ENCODE data around the gene TF.

Gene TF

GRCh38 chr3:133820129-133820528, 73.9 kb downstream of the TF start:
- no peaks in the 10 kb centered on the region for H3K4me1 ChIP-seq (ENCODE audit: control insufficient read depth, insufficient read depth, low read length)
- no peaks in the 10 kb centered on the region for H3K9me3 ChIP-seq (ENCODE audit: control insufficient read depth, insufficient read depth, low read depth, low read length)
- H3K4me3 ChIP-seq (ENCODE audit: low read depth, low read length): no peak overlapping the region
- CTCF ChIA-PET: interaction anchor here (0.7 to 5.8 kb wide), 6 partner anchors 23 to 392 kb away, joined by 3 to 45 read pairs (median 4); no protein-coding TSS in a partner anchor
- POLR2A ChIA-PET: no interaction called here
- peaks cover 13 to 89% of the 10 kb centered on the region in 2 experiments; a peak in 2 of 3 replicates for H3K36me3 ChIP-seq (ENCODE audit: control insufficient read depth in 2 of 2, insufficient read depth in 1 of 2, low read length in 2 of 2)
- TF ChIP-seq PRDM4 (tag by site-specific recombination; IDR thresholded peaks at IDR 0.05): no peak
- no peak for TF ChIP-seq ZBTB17 (tag by site-specific recombination; IDR thresholded peaks at IDR 0.05)
- no peak for TF ChIP-seq SALL2 (tag by site-specific recombination; IDR thresholded peaks at IDR 0.05; ENCODE audit: borderline replicate concordance)
- TF ChIP-seq ZNF175 (tag by site-specific recombination; IDR thresholded peaks at IDR 0.05): no peak
- TF ChIP-seq ZBTB20 (tag by site-specific recombination; IDR thresholded peaks at IDR 0.05): no peak
- no peak for TF ChIP-seq ZNF433 (tag by site-specific recombination; IDR thresholded peaks at IDR 0.05; ENCODE audit: low read depth)
- TF ChIP-seq, protein P1, sequence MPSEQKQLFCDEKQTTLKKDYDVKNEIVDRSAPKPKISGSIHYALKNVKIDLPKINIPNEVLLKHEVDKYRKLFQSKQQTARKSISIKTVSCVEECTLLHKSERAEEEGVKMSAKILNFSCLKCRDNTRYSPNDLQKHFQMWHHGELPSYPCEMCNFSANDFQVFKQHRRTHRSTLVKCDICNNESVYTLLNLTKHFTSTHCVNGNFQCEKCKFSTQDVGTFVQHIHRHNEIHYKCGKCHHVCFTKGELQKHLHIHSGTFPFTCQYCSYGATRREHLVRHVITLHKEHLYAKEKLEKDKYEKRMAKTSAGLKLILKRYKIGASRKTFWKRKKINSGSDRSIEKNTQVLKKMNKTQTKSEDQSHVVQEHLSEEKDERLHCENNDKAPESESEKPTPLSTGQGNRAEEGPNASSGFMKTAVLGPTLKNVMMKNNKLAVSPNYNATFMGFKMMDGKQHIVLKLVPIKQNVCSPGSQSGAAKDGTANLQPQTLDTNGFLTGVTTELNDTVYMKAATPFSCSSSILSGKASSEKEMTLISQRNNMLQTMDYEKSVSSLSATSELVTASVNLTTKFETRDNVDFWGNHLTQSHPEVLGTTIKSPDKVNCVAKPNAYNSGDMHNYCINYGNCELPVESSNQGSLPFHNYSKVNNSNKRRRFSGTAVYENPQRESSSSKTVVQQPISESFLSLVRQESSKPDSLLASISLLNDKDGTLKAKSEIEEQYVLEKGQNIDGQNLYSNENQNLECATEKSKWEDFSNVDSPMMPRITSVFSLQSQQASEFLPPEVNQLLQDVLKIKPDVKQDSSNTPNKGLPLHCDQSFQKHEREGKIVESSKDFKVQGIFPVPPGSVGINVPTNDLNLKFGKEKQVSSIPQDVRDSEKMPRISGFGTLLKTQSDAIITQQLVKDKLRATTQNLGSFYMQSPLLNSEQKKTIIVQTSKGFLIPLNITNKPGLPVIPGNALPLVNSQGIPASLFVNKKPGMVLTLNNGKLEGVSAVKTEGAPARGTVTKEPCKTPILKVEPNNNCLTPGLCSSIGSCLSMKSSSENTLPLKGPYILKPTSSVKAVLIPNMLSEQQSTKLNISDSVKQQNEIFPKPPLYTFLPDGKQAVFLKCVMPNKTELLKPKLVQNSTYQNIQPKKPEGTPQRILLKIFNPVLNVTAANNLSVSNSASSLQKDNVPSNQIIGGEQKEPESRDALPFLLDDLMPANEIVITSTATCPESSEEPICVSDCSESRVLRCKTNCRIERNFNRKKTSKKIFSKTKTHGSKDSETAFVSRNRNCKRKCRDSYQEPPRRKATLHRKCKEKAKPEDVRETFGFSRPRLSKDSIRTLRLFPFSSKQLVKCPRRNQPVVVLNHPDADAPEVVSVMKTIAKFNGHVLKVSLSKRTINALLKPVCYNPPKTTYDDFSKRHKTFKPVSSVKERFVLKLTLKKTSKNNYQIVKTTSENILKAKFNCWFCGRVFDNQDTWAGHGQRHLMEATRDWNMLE (tag by site-specific recombination; conservative IDR thresholded peaks at IDR 0.05; ENCODE audit: low read depth): no peak
- TF ChIP-seq ZNF354C (tag by site-specific recombination; IDR thresholded peaks at IDR 0.05; ENCODE audit: borderline replicate concordance, low read depth): no peak
- no peak for TF ChIP-seq ZSCAN4 (tag by site-specific recombination; IDR thresholded peaks at IDR 0.05)
- no peak for TF ChIP-seq GLIS2 (tag by site-specific recombination; IDR thresholded peaks at IDR 0.05)
- no peak for TF ChIP-seq ZNF138 (tag by site-specific recombination; IDR thresholded peaks at IDR 0.05; ENCODE audit: borderline replicate concordance)
- TF ChIP-seq, protein P2, sequence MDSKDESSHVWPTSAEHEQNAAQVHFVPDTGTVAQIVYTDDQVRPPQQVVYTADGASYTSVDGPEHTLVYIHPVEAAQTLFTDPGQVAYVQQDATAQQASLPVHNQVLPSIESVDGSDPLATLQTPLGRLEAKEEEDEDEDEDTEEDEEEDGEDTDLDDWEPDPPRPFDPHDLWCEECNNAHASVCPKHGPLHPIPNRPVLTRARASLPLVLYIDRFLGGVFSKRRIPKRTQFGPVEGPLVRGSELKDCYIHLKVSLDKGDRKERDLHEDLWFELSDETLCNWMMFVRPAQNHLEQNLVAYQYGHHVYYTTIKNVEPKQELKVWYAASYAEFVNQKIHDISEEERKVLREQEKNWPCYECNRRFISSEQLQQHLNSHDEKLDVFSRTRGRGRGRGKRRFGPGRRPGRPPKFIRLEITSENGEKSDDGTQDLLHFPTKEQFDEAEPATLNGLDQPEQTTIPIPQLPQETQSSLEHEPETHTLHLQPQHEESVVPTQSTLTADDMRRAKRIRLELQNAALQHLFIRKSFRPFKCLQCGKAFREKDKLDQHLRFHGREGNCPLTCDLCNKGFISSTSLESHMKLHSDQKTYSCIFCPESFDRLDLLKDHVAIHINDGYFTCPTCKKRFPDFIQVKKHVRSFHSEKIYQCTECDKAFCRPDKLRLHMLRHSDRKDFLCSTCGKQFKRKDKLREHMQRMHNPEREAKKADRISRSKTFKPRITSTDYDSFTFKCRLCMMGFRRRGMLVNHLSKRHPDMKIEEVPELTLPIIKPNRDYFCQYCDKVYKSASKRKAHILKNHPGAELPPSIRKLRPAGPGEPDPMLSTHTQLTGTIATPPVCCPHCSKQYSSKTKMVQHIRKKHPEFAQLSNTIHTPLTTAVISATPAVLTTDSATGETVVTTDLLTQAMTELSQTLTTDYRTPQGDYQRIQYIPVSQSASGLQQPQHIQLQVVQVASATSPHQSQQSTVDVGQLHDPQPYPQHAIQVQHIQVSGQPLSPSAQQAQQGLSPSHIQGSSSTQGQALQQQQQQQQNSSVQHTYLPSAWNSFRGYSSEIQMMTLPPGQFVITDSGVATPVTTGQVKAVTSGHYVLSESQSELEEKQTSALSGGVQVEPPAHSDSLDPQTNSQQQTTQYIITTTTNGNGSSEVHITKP (tag by site-specific recombination; IDR thresholded peaks at IDR 0.05): no peak
- no peak for TF ChIP-seq ZNF449 (tag by site-specific recombination; IDR thresholded peaks at IDR 0.05)
- no peak for TF ChIP-seq SP3 (tag by site-specific recombination; IDR thresholded peaks at IDR 0.05)
- no peak overlapping the region for H3K27ac ChIP-seq (ENCODE audit: extremely low read depth, low read depth, low read length)

All from HEK293 (cell line).